Measurements from ENCODE around the gene CORO2A. TPM values are rescaled to one million over a fixed set of nuclear protein-coding genes. Genes with fewer than 3 reads are reported as not detected.
A peak's percentile ranks its signal among the peaks of the same experiment; 100 is the strongest.
"Not testable (repeated sequence)": the region's sequence is repeated elsewhere in the genome, so short reads cannot be mapped to it uniquely, and the experiment has no call there.

CORO2A gene
- total and polyA plus RNA-seq, 5 donors: 0.09 to 0.43 (median 0.17) TPM

DNA sequence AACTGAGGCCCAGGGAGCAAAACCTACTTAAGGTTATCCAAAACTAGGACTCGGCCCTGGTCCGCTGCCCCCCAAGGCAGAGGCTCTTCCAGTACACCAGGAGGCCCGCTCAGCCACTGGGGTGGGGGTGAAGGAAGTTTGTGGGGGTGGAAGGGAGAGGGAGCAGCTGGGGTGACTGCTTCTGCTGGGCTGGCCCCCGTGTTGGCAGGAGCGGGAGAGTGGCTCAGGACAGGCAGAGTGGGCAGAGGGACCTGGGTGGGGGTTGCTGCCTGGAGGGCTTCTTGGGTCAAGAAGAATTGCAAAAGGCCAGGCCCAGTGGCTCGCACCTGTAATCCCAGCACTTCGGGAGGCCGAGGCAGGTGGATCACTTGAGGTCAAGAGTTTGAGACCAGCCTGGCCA is 65.2 kb downstream of the CORO2A start:
- intact Hi-C loops (cut with DNase I): no loop called here
- no peaks in the 10 kb centered on the region for H3K4me1 ChIP-seq (ENCODE audit: control insufficient read depth, insufficient read depth, low read length)
- WGBS: 95% methylated on average over 8 of the region's 8 CpGs
- no peaks in the 10 kb centered on the region for H3K9me3 ChIP-seq (ENCODE audit: control insufficient read depth, low read length)
- H3K27me3 ChIP-seq (ENCODE audit: control insufficient read depth, insufficient read depth): no peaks in the 10 kb centered on the region
- H3K27ac ChIP-seq (ENCODE audit: low read length): no peak overlapping the region
- no peak overlapping the region for H3K4me3 ChIP-seq (ENCODE audit: low read length)
- DNase-seq: no peak
- ATAC-seq: no peak

DNA sequence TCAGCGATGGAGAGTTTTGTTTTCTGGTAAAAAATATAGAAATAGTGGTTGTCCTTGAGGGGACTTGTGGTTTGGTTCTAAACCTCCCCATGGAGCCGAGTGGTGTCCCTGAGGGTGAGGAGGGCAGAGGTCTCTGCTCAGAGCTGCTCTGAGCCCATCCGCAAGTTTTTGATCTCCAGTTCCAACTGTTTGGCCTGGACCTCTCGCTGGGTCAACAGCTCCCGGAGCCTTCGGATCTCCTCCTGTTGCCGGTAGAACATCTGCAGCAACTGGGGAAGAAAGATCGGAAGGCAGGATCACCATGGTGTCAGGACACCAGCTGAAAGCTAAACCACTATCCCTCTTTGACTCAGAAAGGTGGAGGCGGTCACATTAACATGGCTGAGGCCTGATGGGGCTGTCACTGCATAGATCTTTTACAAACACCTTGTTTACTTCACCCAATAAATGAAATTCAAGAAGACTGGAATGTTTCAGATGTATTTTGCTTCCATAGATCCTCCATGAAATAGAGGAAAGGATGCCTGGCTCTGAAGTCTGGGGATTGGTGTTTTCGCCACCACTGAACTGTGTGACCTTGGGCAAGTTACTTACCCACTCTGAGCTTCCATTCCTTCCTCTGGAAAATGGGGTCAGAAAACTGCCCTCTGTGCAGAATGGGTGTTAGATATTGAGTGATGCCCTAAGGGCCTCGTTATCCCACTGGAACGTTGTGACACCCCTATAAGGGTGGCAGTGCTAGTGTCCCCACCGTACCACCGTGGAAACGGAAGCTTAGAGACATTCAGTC is 67.6 kb downstream of the CORO2A start:
- Histone ChIP-seq H3K4me3 (ENCODE audit: low read length) (no peak overlapping the region), H3K9me3 (ENCODE audit: control insufficient read depth, low read length) (no peaks in the 10 kb centered on the region), H3K27ac (ENCODE audit: low read length) (no peak overlapping the region), H3K27me3 (ENCODE audit: control insufficient read depth, insufficient read depth) (no peaks in the 10 kb centered on the region), H3K4me1 (ENCODE audit: control insufficient read depth, insufficient read depth, low read length) (peaks cover 4% of the 10 kb centered on the region)
- WGBS: 93% methylated on average over 15 of the region's 15 CpGs
- intact Hi-C loops (cut with DNase I): no loop called here
- DNase-seq: no peak
- ATAC-seq: no peak

DNA sequence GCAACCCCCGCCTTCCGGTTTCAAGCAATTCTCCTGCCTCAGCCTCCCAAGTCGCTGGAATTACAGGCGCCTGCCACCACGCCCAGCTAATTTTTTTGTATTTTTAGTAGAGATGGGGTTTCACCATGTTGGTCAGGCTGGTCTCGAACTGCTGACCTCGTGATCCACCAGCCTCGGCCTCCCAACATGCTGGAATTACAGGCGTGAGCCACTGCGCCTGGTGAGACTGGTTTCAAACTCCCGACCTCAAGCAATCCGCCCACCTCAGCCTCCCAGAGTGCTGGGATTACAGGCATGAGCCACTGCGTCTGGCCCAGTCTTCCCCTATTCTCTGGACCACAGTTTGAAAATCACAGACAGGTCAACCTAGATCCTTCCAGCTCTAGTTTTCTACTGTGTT is 68.3 kb downstream of the CORO2A start:
- H3K27me3 ChIP-seq (ENCODE audit: control insufficient read depth, insufficient read depth); intact Hi-C loops (cut with DNase I); ATAC-seq; DNase-seq; H3K27ac ChIP-seq (ENCODE audit: low read length); H3K4me3 ChIP-seq (ENCODE audit: low read length); H3K9me3 ChIP-seq (ENCODE audit: control insufficient read depth, low read length); H3K4me1 ChIP-seq (ENCODE audit: control insufficient read depth, insufficient read depth, low read length): not testable (repeated sequence)
- 93% methylated on average over 13 of the region's 13 CpGs for WGBS

DNA sequence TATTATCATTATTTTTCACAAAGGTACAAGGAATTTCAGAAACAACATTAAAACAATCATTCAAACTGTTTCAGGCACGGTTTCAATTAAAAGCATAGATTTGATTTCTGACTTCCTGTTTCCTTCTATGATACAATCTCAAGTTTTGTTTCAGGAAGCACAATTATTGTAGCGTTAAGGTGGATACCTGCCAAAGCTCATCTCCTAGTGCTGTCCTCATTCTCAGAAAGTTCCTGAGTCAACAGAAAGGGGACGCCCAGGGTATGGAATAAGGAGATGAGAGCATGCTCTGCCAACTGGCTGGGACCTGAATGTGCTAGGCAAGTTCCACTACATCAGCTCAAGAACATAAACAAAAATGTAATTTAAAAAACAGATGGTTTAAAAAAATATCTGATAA is 71.4 kb downstream of the CORO2A start:
- ATAC-seq (no peak), DNase-seq (no peak)
- Histone ChIP-seq H3K9me3 (ENCODE audit: control insufficient read depth, low read length) (no peaks in the 10 kb centered on the region), H3K27ac (ENCODE audit: low read length) (no peak overlapping the region), H3K4me1 (ENCODE audit: control insufficient read depth, insufficient read depth, low read length) (peaks cover 4% of the 10 kb centered on the region), H3K4me3 (ENCODE audit: low read length) (no peak overlapping the region), H3K27me3 (ENCODE audit: control insufficient read depth, insufficient read depth) (no peaks in the 10 kb centered on the region)
- intact Hi-C loops (cut with DNase I): no loop called here
- 39% methylated on average over 3 of the region's 3 CpGs for WGBS

DNA sequence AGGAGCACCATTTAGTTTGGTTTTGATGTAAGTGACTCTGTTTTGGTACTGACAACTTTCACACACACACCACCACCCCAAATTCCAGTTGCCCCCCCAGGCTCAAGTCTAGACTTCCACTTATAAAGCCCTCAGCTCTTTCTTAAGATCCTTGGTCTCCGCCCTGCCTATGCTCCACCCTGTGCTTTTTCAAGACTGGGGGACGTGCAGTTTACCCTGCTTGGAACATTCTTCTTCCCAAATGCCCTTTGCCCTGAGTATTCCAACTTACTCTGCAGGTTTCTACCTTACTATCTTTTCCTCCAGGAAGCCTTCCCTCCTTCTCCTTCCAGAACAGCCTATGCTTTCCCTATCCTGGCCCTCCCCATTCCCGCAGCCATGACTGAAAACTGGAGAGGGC is 72.0 kb downstream of the CORO2A start:
- Histone ChIP-seq H3K4me3 (ENCODE audit: low read length) (no peak overlapping the region), H3K4me1 (ENCODE audit: control insufficient read depth, insufficient read depth, low read length) (peaks cover 4% of the 10 kb centered on the region), H3K27ac (ENCODE audit: low read length) (peak overlapping the region; percentile 33), H3K9me3 (ENCODE audit: control insufficient read depth, low read length) (no peaks in the 10 kb centered on the region), H3K27me3 (ENCODE audit: control insufficient read depth, insufficient read depth) (no peaks in the 10 kb centered on the region)
- 59% methylated on average over 3 of the region's 3 CpGs for WGBS
- no peak for DNase-seq
- no peak for ATAC-seq
- intact Hi-C loops (cut with DNase I): no loop called here

DNA sequence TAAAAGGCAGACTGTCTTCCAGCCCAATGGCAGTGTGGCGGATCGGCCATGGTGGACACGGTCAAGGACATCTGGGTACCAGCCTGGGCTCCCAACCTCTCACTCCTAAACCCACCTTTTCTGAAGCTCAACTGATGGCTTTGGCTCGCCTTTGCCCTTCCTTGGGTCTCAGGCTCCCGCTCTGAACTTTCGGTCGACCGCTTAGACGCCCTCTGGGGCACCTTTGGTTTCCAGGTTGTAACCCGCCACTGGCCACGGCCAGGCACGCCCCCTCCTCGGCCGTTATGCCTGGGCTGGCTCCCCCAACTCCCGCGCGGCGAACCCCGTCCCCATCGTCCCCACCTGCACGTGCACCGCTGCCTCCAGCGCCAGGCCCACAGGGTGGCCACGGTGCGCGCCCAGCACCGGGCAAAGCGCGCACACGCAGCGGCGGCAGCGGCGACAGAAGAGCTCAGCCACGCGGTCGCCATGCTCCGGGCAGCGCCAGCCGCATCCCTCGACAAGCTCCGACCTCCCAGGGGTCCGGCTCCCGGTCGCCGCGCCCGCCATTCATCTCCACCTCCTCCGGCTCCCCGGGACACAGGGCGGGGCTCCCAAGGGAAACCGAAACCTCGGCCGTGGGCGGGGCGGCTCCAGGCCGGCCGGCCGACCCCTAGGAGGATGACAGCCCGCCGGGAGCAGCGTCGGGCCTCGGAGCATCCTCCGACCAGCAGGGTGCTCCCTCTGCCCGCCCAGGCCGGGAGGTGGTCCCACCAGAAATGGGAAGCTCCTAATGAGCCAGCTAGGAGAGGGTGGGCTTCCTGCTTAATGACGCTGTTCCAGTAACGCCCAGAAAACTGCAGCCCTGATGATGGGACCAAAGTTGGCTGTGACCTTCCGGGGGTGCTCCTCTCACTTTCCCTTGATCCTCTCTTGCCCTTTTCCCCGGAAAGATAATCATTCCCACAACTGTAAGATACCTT is 73.5 kb downstream of the CORO2A start, which contains the start of gene TRIM14:
TRIM14 (minus strand) TSS at position 583 of the 962 bp plus-strand sequence; CDS start at position 549, 34 bp downstream.
- peaks cover 4% of the 10 kb centered on the region for H3K4me1 ChIP-seq (ENCODE audit: control insufficient read depth, insufficient read depth, low read length)
- DNase-seq (peak; percentile 61 to 85 (median 84)), ATAC-seq (peak; percentile 85 to 86)
- intact Hi-C loops (cut with DNase I): no loop called here
- no peaks in the 10 kb centered on the region for H3K9me3 ChIP-seq (ENCODE audit: control insufficient read depth, low read length)
- H3K4me3 ChIP-seq (ENCODE audit: low read length): peak within 1 kb of the TSS; percentile 22
- no peak within 1 kb of the TSS for H3K27ac ChIP-seq (ENCODE audit: low read length)
- WGBS: 9% methylated on average over 71 of the region's 71 CpGs
- no peaks in the 10 kb centered on the region for H3K27me3 ChIP-seq (ENCODE audit: control insufficient read depth, insufficient read depth)

DNA sequence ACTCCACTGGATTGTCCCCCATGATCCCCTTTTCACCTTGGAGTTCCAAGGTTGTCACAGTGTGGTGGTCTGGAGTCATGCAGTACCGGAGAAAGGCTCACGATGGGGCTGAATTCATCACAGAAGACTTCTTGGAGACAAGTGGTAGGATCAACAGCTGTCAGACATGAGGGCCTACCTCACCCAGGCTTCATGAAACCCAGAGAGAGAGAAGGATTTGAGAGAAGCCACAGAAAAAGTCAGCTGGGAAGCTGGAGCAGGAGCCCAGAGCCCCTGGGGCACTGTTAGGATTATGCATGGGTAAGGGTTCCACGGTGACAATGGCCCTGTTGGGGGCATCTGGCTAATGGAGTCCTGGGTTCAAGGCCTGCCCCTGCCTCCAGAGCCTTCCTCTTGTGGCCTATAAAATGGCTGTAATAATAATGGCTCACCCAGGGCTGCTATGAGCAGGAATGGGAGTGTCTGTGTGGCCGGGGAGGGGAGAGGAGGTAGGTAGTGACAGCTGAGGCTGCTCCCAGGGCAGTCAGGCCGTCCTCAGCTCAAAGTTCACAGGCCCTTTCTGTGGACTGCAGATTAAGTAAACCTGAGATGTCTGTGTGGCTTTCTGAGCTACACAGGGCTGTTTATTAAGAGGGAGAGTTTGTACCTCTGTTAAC is 74.3 kb downstream of the CORO2A start:
- Histone ChIP-seq H3K9me3 (ENCODE audit: control insufficient read depth, low read length) (no peaks in the 10 kb centered on the region), H3K4me3 (ENCODE audit: low read length) (peak overlapping the region; percentile 22), H3K27ac (ENCODE audit: low read length) (no peak overlapping the region), H3K4me1 (ENCODE audit: control insufficient read depth, insufficient read depth, low read length) (peaks cover 4% of the 10 kb centered on the region), H3K27me3 (ENCODE audit: control insufficient read depth, insufficient read depth) (no peaks in the 10 kb centered on the region)
- intact Hi-C loops (cut with DNase I): no loop called here
- ATAC-seq (peak; percentile 31 to 53), DNase-seq (no peak)
- 75% methylated on average over 5 of the region's 5 CpGs for WGBS

DNA sequence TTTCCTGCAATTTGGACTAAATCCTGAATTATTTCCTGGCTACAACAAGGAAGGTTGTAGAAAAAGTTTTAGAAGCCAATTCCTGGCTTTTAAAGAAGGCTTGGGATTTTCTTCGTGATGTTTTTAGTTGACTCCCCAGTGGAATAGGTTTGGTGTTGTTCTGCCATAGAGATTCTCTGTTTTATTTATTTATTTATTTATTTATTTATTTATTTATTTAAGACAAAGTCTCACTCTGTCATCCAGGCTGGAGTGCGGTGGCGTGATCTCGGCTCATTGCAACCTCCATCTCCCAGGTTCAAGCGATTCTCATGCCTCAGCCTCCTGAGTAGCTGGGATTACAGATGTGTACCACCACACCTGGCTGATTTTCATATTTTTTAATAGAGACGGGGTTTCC is 75.3 kb downstream of the CORO2A start:
- ATAC-seq; H3K27ac ChIP-seq (ENCODE audit: low read length); H3K27me3 ChIP-seq (ENCODE audit: control insufficient read depth, insufficient read depth); H3K4me1 ChIP-seq (ENCODE audit: control insufficient read depth, insufficient read depth, low read length); H3K9me3 ChIP-seq (ENCODE audit: control insufficient read depth, low read length); DNase-seq; H3K4me3 ChIP-seq (ENCODE audit: low read length); intact Hi-C loops (cut with DNase I): not testable (repeated sequence)
- WGBS: 98% methylated on average over 6 of the region's 6 CpGs

DNA sequence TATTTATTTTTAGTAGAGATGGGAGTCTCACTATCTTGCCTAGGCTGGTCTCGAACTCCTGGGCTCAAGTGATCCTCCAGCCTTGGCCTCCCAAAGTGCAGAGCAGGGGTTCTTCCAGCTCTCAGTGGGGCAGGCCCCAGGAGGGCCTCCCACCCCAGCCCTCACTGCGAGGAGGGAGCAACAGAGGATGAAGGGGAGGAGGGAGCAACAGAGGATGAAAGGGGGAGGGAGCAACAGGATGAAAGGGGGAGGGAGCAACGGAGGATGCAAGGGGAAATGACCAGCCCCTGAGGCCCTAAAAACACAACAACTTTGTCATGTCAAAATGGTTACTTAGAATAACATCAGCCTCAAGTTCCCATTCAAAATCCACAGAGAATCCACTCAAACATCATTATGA is 83.4 kb downstream of the CORO2A start:
- intact Hi-C loops (cut with DNase I): no loop called here
- ATAC-seq: no peak
- WGBS: 51% methylated on average over 3 of the region's 3 CpGs

DNA sequence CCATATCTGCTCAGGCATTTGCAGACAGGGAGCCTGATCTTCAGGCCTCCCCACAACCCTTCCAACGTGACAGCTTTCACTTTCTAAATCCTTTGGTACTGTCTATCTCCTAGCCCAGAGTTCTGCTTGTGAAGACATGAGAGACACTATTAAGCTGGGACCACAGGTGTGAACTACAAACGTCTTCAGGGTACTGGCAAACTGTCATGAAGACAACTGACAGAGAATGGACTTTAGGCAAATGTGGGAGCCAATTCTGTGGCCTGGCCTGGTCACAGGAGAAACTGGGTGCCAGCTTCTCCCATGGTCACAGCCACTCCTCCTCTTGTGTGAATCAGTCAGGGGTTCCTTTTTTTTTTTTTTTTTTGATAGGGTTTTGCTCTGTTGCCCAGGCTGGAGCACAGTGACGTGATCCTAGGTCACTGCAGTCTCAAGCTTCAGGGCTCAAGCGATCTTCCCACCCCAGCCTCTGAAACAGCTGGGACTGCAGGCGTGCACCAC is 83.9 kb downstream of the CORO2A start:
- no peaks in the 10 kb centered on the region for H3K9me3 ChIP-seq (ENCODE audit: control insufficient read depth, low read length)
- peak; percentile 33 to 45 for ATAC-seq
- H3K27ac ChIP-seq (ENCODE audit: low read length): peak overlapping the region; percentile 4
- no peaks in the 10 kb centered on the region for H3K27me3 ChIP-seq (ENCODE audit: control insufficient read depth, insufficient read depth)
- WGBS: 80% methylated on average over 5 of the region's 5 CpGs
- intact Hi-C loops (cut with DNase I): no loop called here
- H3K4me1 ChIP-seq (ENCODE audit: control insufficient read depth, insufficient read depth, low read length): no peaks in the 10 kb centered on the region
- no peak overlapping the region for H3K4me3 ChIP-seq (ENCODE audit: low read length)
- DNase-seq: peak in 1 of 3 donors; percentile 33

More for the DNA sequence above, 83.4 kb downstream of the CORO2A start:
- H3K27me3 ChIP-seq (ENCODE audit: control insufficient read depth, insufficient read depth): no peaks in the 10 kb centered on the region
- no peak for DNase-seq
- no peak overlapping the region for H3K27ac ChIP-seq (ENCODE audit: low read length)
- H3K9me3 ChIP-seq (ENCODE audit: control insufficient read depth, low read length): no peaks in the 10 kb centered on the region
- no peak overlapping the region for H3K4me3 ChIP-seq (ENCODE audit: low read length)
- H3K4me1 ChIP-seq (ENCODE audit: control insufficient read depth, insufficient read depth, low read length): no peaks in the 10 kb centered on the region

Data from right cardiac atrium (tissue), 5 donors.